Measurements from ENCODE around the gene VSIG10.
A peak's percentile ranks its signal among the peaks of the same experiment; 100 is the strongest.

VSIG10 gene

DNA sequence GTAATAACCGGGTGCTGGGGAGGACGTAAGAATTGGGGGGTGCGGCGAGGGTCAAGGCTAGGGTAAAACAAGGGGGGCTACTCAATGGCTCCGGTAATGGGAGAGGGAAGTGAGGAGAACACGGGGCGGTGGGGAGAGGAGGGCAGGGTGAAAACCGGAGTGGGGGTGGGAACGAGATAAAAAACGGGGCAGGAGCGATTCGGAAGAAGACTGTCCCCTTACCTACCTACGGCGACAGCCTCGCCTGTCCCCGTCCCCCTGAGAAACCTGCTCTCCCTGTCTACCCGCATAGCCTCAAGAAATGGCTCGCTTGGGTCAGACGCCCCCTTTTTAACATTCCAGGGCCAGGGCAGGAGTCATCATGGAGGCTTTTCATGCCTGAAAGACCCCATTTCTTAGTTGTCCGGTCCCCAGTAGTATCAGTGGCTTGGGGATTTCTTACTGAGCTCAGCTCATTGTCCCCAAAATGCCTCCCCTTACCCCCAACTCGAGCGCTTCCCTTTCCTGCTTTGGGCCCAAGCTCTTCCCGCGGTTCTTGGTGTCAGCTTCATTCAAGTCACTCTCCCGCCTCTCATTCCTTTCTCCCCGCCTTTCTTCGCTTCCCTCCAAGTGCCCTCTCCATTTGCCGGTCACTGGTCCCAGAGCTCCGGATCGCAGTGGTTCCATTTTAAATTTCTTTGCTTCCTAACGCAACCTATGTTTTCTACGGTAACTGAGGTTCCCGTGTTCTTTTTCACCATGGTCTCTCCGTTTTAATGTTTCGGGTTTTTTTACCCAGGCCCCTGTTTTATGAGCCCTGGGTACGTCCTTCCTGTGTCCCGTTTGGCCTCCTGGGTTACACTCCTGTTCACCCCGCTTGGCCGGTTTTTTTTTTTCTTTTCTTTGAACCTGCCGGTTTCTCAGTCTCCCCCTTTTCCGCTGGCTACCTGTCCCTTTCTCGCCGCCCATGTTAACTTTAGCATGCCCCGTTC is 41.7 kb downstream of the VSIG10 start:
- Histone ChIP-seq H3K27me3 (ENCODE audit: insufficient read depth, poor library complexity, severe bottlenecking) (no peaks in the 10 kb centered on the region), H3K27ac (ENCODE audit: poor library complexity, severe bottlenecking) (peak overlapping the region; percentile 89), H3K36me3 (ENCODE audit: low read depth) (peaks cover 3% of the 10 kb centered on the region; the same call in 1 of the 2 replicates), H3K4me1 (ENCODE audit: insufficient read depth, poor library complexity, severe bottlenecking) (peaks cover 17% of the 10 kb centered on the region), H3K4me3 (ENCODE audit: severe bottlenecking) (peak overlapping the region; percentile 82), H3K9me3 (ENCODE audit: severe bottlenecking) (no peaks in the 10 kb centered on the region)
- TF ChIP-seq, protein P1, sequence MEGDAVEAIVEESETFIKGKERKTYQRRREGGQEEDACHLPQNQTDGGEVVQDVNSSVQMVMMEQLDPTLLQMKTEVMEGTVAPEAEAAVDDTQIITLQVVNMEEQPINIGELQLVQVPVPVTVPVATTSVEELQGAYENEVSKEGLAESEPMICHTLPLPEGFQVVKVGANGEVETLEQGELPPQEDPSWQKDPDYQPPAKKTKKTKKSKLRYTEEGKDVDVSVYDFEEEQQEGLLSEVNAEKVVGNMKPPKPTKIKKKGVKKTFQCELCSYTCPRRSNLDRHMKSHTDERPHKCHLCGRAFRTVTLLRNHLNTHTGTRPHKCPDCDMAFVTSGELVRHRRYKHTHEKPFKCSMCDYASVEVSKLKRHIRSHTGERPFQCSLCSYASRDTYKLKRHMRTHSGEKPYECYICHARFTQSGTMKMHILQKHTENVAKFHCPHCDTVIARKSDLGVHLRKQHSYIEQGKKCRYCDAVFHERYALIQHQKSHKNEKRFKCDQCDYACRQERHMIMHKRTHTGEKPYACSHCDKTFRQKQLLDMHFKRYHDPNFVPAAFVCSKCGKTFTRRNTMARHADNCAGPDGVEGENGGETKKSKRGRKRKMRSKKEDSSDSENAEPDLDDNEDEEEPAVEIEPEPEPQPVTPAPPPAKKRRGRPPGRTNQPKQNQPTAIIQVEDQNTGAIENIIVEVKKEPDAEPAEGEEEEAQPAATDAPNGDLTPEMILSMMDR (IDR thresholded peaks at IDR 0.05; ENCODE audit: poor library complexity, severe bottlenecking), result no peak
- peak; percentile 64 for ATAC-seq (ENCODE audit: low read depth)
- DNase-seq (ENCODE audit: low spot score), result no peak

DNA sequence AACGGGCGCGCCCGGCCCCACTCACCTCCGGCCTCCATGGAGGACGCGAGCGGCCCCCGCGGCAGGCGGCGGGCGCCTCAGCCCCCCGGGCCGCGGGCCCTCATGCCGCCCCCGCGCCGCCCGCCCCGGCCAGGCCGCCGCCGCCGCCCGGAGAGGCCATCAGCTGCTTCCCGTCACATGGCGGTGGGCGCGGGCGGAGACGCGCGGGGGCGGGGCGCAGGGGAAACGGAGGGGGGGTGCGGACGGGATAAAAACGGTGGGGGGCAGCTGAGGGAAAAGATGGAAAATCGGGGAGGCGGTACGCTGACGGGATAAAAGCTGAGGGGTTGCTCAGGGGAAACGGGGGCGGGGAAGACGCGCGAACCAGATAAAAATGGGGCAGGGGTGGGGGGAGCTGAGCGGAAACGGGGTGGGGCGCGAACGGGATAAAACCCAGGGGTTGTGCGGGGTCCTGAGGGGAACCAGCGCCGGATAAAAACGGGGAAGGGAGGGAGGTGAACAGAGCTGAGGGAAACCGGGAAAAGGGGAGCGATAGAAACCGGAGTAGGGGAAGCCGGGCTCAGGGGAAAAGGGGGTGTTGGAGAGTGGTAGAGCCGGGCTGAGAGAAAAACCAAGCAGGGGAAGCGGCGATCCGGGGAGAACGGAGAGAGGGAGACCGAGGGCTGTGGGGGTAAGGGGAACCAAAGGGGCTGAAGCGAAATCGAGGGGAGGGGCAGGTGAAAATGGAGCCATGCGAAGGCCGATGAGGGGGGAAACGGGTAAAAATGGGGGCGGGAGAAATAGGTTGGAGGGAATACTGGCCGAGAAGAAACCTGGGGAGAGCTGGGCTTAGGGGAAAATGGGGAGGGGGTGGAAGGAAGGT is 42.6 kb downstream of the VSIG10 start, which contains the start of gene WSB2:
TSS of gene WSB2 (minus strand) at position 169 of the 862 bp plus-strand sequence. CDS start at position 38, 131 bp downstream.
- peak within 1 kb of the TSS; percentile 89 for H3K27ac ChIP-seq (ENCODE audit: poor library complexity, severe bottlenecking)
- TF ChIP-seq, protein P1 (IDR thresholded peaks at IDR 0.05; ENCODE audit: poor library complexity, severe bottlenecking), result no peak

DNA sequence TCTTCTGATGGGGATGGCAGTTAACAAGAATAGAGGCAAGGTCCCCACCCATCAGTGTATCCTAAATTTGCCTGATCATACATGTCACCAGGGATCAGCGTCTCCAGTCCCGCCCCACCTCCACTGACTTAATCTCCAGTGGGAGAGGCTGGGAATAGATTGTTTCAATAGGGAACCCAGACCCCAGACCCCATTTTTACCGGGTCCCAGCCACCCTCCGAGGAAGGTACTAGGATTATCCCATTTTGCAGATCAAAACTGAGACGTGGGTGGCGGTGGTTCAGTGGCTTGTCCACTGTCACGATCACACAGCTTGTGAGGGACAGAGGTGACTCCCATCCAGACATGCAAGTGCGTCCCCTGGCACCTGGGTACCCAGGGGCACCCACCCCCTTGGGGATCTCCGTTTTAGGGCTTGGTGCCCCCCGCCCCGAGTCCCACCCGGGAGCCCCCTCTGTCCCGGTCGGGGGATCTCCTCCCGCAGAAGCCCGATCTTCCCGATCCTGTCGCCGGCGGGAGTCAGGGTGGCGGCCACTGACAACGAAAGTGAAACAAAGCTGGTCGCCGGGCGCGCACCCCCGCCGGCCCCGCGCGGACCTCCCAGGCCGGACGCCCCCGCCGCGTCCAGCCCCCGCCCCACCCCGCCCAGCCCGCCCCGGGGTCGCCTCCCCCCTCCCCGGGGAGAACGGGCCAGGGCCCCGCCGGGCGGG is 43.4 kb downstream of the VSIG10 start:
- Histone ChIP-seq H3K9me3 (ENCODE audit: severe bottlenecking) (no peaks in the 10 kb centered on the region), H3K36me3 (ENCODE audit: low read depth) (peaks cover 3% of the 10 kb centered on the region; the same call in 1 of the 2 replicates), H3K4me1 (ENCODE audit: insufficient read depth, poor library complexity, severe bottlenecking) (peaks cover 17% of the 10 kb centered on the region), H3K27ac (ENCODE audit: poor library complexity, severe bottlenecking) (peak overlapping the region; percentile 89), H3K4me3 (ENCODE audit: severe bottlenecking) (peak overlapping the region; percentile 82), H3K27me3 (ENCODE audit: insufficient read depth, poor library complexity, severe bottlenecking) (no peaks in the 10 kb centered on the region)
- DNase-seq (ENCODE audit: low spot score) (no peak), ATAC-seq (ENCODE audit: low read depth) (no peak)
- TF ChIP-seq, protein P1 (IDR thresholded peaks at IDR 0.05; ENCODE audit: poor library complexity, severe bottlenecking), result no peak

More for the DNA sequence above, 42.6 kb downstream of the VSIG10 start, which contains the start of gene WSB2:
- Histone ChIP-seq H3K27me3 (ENCODE audit: insufficient read depth, poor library complexity, severe bottlenecking) (no peaks in the 10 kb centered on the region), H3K4me3 (ENCODE audit: severe bottlenecking) (peak within 1 kb of the TSS; percentile 82), H3K9me3 (ENCODE audit: severe bottlenecking) (no peaks in the 10 kb centered on the region), H3K36me3 (ENCODE audit: low read depth) (peaks cover 3% of the 10 kb centered on the region; the same call in 1 of the 2 replicates), H3K4me1 (ENCODE audit: insufficient read depth, poor library complexity, severe bottlenecking) (peaks cover 17% of the 10 kb centered on the region)
- no peak for DNase-seq (ENCODE audit: low spot score)
- ATAC-seq (ENCODE audit: low read depth), result peak; percentile 28; the same call in 2 of the 3 replicates

DNA sequence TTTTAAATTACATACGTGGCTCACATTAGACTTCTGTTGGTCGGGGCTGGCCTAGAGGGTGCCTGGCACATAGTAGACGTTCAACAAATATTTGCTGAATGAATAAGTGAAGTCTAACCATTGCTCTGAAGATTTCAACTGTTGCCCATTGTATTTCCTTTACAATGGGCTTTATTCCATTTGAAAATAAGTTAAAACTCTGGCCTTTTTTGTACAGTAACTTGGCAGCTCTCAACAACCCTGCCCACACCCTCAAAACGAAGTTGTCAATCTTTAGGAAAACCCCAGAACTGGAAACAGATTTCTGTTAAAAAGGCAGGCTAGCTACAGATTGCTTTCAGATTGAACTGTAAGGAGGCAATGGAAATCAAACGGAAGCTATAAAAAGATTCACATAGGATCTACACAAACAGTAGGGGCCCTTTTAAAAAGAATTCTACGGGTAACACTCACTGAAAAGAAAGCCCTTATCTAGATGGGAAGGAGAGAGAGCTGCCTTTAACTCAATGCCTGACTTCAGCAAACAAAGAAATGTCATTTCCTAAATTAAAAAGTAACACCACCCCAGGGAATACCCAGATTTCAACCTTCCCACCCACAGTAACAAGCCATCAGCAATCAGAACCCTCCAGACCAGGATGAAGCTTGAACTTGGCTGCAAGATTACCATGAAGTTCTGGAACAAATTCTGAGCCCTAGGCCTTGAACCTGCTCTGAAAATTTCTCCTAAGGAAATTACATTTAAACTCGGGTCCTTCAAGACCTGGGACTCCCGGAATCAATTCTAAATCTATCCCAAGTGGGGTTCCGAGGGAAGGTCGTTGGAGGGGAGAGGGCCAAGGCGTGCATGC is 44.2 kb downstream of the VSIG10 start:
- H3K9me3 ChIP-seq (ENCODE audit: severe bottlenecking), result no peaks in the 10 kb centered on the region
- DNase-seq (ENCODE audit: low spot score) (no peak), ATAC-seq (ENCODE audit: low read depth) (no peak)
- H3K27ac ChIP-seq (ENCODE audit: poor library complexity, severe bottlenecking), result peak overlapping the region; percentile 89
- H3K4me1 ChIP-seq (ENCODE audit: insufficient read depth, poor library complexity, severe bottlenecking), result peaks cover 17% of the 10 kb centered on the region
- TF ChIP-seq, protein P1 (IDR thresholded peaks at IDR 0.05; ENCODE audit: poor library complexity, severe bottlenecking), result no peak
- peak overlapping the region; percentile 82 for H3K4me3 ChIP-seq (ENCODE audit: severe bottlenecking)
- H3K27me3 ChIP-seq (ENCODE audit: insufficient read depth, poor library complexity, severe bottlenecking), result no peaks in the 10 kb centered on the region
- peaks cover 3% of the 10 kb centered on the region for H3K36me3 ChIP-seq (ENCODE audit: low read depth)
